Umbilical cord (tissue), 2 donors: ENCODE data around the gene ENPP6. TPM values are rescaled to one million over a fixed set of nuclear protein-coding genes. Genes with fewer than 3 reads are reported as not detected.

Experiments used
- DNase-seq: peaks from one replicate; pipeline ENCODE4 v3.0.0-alpha.2; 2015; ENCODE audit warnings: low spot score
- total RNA-seq: library from RNA; depleted of rRNA; stranded (reverse); fragments of >200 nt; gene quantifications from one replicate; pipeline ENCODE4 v1.2.3, GENCODE V29; 2014; ENCODE audit warnings: low replicate concordance; ENCODE audit not compliant: insufficient read depth

The ENPP6 gene
- total RNA-seq, result 1.2 TPM

DNA sequence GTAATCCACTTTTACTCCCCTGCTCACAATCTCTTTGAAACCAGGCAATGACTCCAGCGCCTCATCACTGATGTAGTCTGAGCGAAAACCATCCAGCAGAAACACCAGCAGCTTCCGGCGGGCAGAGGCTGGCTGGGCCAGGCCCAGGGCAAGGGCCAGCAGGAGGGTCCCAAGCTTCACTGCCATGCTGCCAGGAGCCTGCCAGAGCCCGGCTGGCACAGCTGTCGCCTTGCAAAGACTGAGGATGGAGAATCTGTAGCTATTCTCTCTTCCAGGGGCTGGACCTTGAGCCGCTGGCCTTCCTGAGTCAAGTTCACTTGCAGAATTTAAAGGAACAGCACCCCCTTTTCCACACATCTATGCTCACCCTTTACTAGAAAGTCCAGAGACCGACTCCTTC is at the start of gene ENPP6:
ENPP6 (minus strand) TSS at position 240 of the 400 bp plus-strand sequence; CDS start at position 186, 54 bp downstream.
- DNase-seq, result no peak

DNA sequence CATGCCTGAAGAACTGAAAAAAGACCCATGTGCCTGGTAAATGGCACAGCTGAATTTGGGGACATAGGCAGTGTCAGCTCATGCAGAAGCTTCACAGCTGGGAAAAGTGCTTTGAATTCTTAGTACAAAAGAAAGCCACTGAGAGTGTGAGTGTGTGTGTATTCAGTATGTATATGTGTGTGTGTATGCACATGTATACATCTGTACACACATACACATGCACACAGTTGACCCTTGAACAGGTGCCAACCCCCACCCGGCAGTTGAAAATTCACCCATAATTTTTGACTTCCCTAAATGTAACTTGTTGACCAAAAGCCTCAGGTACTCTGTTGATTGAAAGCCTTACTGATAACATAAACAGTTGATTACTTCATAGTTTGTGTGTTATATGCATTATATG is 49.5 kb upstream of the ENPP6 start:
- DNase-seq, result no peak

DNA sequence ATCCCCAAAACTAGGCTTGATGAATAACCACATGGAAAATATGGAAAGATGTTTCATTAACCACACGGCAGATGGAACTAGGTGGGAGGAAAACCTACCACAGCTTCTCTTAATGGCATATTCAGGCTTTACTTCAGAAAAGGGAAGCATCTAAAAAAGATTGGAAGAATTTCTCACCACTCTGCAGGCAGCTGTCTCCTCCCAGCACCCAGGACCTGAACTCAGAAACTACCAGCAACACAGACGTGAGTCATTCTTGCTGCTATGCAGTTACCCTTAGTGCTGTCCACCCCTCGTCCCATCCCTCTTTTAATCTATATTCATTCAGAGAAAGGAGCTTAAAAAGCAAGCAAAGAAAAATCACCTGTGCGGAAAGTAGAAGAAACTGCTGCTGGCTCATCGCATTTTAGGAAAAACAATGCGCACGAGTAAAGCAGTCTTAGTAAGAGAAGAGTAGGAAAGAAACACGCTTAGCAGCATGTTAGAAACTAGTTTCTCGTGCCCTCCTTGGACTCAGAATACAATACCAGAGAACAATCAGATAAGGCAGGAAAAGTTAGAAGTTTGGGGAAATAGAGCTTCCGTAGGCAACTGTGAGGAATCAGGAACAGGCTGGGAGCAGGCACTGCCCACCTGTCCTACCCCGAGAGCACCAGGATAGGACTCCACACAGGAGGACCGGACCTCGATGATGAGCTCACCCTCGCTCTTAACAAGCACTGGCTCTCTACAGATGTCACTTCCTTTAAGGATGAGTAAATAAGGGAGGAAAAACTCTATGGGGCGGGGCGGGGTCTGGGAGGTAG is 48.1 kb upstream of the ENPP6 start:
- no peak for DNase-seq

DNA sequence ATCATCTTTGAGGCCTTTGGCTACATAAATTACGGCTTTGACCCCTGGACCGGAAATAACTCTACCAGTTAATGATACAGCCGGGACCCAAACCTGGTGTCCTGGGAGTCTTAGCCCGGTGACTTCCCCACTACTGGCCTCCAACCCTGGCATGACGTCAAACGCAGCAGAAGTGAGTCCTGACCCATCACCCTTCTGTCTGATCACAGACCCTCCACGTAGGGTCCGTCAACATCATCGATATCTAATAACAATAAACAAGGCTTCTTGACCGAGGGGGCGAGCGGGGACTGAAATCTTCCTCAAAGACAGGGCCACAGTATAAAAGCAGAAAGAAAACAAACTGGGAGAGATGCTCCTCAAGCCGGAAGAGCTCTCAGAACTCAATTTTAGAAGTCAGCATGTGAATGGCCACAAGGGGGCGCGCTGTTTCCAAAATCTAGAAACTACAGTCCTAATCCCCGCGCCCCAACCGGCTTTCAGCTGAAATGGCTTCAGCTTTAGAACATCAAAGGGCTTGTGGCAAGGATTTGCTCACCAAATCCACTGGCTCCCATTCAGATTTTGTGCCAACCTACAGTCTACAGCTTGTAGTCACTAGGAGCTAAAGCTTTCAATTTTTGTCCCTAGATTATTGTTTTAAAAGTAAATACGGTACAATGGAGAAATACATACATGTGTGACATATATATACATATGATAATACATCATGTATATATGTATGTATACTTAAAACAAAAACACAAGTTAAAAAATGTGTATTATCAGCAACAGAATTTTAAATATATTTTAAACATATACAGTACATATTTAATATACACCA is 46.4 kb upstream of the ENPP6 start:
- DNase-seq, result peak; percentile 96

DNA sequence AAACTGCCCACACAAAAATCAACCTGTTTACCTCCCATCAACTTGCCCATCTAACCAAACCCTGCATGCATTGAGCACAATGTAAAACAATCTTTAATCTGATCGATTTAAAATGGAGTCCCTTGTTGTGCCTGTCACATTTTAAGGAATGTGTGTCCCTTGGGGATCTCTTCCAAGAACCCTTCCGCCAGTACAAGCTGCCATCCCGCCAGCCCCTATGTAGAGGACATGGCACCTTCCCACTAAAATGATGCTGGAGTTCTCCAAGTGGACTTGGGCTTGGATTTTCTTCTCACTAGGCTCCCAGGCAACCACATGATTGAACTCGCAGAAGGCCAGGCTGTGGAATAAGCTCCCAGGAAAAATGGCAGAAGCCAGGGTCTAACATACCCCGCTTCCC is 45.8 kb upstream of the ENPP6 start:
- DNase-seq, result no peak

DNA sequence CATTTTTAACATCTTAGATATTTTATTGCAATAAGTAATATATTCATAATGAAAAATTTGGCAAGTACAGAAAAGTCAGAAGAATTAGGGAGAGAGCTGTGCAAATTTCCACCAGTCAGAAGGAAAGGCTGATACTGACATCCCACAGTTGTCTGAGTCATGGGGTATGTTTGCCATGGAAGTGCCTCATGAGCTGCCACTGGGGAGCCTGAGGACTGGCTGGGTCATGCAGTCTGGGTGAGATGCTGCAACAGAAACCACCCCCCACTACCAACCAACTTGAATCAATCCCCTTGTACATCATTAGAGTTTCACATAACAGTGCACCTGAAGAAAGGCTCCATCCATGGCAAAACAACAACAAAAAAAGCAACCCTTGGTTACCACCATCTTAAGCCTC is 45.2 kb upstream of the ENPP6 start:
- DNase-seq, result no peak

DNA sequence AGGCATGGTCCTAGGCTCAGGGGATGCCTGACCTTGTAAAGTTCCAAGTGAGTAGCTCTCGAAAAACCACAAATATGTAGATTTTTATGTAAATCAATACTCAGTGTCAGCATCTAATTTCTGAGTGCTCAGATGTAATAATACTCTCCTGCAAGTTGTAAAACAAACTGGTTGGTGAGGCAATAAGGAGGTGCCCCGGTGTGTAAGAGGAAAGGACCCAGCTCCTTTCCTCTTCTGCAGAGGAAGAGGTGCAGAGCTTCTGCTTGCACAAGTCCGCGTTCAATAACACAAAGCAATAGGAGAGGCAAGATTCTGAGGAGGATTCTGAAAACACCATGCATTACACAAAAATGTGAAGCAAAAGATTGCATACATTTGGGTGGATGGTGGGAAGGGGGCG is 43.6 kb upstream of the ENPP6 start:
- no peak for DNase-seq

DNA sequence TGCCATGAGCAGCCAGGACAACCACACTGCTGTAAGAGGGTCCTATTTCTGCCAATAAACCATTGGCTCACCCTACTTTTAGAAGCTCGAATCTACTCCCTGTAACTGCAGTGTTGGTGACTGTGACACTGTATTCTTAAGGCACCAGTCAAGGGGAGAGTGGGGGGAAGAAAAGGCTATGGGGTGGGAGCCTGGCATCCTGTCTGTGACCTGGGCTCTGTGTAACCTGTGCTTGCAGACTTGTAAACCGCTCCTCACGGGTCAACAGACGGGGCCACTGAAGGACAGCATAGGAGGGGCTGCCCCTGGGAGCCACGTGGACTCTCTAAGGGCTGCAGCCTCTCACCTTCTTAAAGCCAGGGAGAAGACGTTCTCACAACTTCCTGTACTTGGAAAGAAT is 42.2 kb upstream of the ENPP6 start:
- DNase-seq, result no peak

DNA sequence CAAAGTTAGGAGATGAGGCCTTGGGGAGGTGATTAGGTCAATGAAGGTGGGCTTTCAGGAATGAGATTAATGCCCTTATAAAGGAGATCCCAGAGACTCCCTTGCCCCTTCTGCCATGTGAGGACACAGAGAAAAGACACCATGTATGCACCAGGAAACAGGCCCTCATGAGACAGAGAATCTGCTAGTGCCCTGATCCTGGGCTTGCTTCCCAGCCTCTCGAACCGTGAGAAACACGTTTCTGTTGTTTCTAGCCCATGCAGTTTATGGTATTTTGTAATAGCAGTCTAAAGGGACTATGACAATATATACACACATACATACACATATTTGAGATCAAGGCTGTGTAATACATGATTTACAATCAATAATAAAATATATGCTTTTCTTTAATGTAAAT is 41.4 kb upstream of the ENPP6 start:
- DNase-seq, result no peak

DNA sequence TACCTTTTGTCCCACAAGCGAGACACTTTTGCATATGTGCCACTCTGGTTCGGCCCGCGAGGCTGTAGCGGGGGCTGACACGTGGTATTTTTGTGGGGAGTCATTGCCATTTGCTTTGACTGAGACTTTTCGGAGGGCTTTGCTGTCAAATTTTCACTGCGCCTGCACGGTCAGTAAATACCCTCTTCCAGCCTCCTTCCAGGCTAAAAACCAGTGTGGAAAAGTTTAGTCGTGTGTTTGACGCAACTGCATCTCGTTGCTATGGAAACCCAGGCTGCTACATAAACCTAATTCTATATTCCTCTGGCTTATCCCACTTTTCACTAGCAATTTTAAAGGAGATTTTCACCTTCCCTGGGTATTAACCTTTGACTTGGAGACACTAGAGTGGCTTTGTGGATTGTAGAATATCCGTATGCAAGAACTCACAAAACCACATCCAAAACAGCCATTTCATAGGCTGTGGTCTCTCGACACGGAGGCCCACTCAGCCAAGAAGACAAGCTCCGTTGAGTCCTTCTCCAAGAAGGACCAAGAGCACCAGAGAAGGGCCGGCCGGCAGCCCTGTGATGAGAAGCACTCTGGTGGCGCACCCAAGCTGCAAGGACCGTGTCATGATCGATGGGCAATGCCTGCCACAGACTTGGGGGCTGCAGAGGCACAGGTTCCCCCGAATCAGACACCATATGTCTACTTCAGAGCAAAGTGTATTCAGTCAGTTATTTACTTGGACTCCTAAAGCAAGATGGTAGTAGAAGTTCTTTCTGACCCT is 38.4 kb upstream of the ENPP6 start:
- peak; percentile 64 for DNase-seq

DNA sequence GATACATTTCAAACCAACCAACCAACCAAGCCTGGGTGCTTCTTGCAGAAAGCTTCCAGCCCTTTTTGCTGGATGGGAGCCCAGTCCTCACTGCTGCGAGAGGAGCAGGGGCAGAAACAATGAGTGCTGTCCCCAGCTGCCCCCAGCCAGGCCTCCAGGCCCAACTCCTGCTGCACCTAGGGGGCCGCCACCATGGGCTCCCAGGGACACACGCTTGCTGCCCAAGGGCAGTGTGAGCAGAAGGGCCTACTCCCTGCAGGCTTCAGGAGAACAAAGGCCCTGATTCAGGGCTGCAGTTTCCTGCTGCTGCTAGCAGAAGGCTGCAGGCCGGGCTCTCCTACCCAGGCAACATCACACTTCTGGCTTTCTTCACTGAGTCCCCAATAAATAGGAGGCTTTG is 37.7 kb upstream of the ENPP6 start:
- peak; percentile 15 for DNase-seq

DNA sequence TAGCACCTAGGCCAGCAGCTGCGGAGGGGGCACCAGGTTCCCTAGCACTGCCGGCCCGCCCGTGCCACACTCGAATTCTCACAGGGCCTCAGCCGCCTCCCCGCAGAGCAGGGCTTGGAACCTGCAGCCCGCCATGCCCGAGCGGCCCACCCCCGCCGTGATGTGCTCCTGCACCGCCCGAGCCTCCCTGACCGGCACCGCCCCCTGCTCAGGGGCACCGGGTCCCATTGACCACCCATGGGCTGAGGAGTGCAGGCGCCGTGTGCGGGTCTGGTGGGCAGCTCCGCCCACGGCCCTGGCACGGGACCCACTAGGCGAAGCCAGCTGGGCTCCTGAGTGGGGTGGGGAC is 35.4 kb upstream of the ENPP6 start:
- DNase-seq, result no peak

DNA sequence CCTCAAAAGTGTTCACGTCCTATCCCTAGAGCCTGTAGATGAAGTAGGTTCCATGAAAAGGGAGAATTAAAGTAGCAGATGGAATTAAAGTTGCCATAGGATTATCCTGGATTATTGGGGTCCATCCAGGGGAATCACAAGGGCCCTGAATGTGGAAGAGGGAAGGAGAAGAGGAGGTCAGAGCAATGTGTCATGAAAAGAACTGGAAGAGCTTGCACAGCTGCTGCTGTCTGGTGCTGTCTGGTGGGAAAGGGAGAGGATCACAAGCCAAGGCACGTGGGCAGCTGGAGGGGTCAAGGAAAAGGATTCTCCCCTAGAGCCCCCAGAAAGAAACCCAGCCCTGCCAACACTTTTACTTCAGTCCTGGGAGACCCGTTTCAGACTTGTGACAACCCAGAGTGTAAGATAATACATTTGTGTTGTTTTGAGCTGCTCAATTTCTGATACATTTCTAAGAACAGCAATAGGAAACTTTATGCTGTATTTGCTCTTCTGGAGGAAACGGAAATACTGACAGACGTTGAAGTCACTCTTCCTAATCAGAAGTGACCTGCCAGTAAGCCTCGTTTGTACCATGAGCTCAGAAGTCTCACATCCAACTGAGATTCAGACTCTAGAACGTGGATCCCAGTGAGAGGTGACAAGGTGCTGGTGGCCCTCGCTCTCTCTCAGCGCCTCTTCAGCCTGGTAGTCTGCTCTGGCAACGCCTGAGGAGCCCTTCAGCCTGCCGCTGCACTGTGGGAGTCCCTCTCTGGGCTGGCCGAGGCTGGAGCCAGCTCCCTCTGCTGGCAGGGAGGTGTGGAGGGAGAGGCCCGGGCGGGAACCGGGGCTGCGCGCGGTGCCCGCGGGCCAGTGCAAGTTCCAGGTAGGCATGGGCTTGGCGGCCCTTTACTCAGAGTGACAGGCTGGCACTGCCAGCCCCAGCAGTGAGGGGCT is 34.7 kb upstream of the ENPP6 start:
- no peak for DNase-seq

DNA sequence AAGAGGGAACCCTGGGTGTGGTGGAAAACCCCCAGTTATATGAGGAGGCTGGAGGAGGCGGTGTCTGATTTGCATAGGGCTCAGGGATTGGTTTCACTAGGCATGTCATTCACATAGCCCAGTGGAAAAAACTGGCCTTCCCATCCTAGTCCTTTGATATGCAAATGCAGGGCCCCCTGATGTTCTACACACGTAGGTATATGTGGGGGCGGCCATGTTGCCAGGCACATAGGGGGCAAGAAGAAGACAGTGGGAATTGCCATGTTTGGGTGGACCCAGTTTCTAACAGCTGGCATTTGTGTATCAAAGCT is 34.0 kb upstream of the ENPP6 start:
- no peak for DNase-seq

DNA sequence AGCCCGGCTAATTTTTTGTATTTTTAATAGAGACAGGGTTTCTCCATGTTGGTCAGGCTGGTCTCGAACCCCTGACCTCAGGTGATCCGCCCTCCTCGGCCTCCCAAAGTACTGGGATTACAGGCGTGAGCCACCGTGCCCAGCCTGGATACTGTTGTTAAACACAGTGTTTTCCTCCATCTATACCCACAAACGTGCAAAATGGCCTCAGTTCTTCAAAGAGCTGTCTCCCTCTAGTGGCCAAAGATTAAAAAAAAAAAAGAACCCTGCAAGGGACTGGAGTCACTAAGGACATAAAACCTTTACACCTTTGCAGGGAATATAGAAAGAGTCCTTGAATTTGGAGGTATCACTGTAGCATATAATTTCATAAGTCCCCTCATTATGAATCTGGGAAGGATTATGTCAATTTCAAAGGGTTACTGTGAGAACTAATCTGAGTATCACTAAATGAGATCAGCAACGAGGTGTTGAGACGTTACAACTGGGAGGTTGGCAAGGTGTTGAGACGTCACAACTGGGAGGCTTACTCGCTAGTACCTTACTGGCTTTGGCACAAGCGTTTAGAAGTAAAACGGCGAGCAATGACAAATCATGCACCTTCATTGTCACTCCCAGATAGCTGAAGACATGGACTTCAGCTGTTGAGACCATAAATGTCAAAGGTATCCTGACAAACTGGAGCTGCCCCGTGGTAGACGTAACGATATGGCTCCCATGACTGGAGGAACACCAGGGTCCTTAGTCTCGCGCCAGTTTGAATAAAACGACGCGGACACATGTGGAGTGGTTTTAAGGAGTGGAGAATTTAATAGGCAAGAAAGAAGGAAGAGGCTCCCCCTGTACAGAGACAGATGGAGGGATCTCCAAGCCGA is 33.4 kb upstream of the ENPP6 start:
- DNase-seq, result peak; percentile 48

DNA sequence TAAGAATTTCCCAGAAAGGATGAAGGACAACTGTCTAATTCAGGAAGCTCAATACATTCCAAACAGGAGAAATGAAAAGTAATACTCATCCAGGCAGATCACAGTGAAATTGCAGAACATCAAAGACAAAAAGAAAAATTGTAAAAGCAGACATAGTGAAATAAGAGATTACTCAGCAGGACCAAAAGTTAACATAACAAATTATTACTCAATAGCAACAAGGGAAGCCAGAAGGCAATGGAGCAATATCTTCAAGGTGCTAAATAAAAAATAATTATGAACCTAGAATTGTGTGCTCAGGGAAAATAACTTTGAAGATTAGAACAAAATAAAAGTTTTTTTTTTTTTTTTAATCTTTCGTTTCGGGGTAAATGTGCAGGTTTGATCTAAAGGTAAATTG is 30.5 kb upstream of the ENPP6 start:
- no peak for DNase-seq

DNA sequence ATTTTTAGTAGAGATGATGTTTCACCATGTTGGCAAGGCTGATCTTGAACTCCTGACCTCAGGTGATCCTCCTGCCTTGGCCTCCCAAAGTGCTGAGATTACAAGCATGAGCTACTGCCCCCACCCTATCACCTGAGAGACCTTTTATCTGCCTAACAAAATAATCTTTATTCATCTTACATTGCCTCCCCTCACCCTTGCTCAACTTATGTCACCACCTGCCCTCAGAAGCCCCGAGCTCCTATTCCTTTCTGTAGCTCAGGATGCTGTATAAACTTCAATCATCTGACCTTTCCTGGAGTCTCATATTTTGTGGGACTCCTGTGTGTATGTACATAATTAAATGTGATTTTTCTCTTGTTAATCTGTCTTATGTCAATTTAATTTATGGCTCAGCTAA is 29.7 kb upstream of the ENPP6 start:
- DNase-seq, result no peak

DNA sequence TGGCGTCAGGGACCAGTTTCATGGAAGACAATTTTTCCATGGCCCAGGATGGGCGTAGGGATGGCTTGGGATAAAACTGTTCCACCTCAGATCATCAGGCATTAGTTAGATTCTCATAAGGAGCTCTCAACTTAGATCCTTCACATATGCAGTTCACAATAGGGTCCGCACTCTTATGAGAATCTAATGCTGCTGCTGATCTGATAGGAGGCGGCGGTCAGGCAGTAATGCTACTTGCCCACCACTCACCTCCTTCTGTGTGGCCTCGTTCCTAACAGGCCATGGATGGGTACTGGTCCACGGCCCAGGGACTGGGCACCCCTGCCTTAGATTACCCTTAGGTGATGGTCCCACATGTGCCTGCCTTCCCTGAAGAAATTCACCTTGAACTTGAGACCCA is 28.8 kb upstream of the ENPP6 start:
- no peak for DNase-seq

DNA sequence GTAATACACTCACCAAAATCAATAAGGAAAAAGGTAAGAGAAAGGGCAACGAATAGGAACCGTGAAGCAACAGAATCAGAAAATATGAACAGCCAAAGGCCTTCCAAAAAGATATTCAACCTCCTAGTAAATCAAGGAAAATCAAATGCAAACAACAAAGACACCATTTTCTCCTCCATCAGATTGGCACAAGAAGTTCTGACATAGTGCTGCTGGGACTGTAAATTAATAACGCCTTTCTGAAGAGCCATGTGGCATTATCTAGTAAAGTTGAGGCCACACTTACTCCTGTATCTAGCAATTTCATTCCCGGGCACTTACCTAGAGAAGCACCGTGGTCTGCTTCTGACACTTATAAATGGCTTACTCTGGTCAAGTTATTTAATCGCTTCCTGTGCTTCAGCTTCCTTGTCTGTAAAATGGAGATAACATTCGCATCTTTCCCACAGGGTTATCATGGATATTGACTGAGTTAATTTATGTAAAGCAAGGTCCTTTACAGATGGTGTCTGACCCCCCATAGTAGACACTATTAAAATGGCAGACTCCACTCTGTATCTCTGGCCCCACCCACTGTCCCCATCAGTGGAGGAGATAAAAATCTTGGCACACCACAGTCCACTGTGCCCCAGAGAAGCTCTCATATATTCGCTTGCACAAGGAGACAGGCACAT is 20.5 kb upstream of the ENPP6 start:
- no peak for DNase-seq

DNA sequence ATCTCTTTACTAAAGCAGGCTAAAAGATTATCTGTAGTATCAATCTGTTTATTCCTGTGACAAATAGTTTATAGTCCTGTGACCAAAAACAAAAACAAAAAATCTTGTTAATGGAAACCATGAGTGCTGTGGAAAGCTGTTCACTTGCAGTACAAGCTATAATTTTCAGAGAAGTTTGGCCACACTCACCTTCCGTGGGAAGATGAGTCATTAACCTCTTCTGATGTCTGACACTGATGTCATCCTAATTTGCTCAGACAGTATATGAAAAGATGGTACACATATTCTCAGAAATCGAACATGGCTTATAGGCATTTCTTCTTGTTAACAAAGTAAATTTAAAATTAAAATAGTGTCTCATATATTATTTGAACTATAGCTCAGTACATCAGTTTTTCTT is 19.9 kb upstream of the ENPP6 start:
- DNase-seq, result no peak
